Mesodermal cell (in vitro differentiated cells): ENCODE data around the gene REM2.

ENCODE experiments used
- H3K27ac ChIP-seq: 2 replicates; pipeline ENCODE4 v1.7.0; 2013; ENCODE audit warnings: mild to moderate bottlenecking, low read depth, low read length, moderate library complexity; ENCODE audit not compliant: severe bottlenecking
- H3K36me3 ChIP-seq: 2 replicates; pipeline ENCODE4 v1.7.1; 2013; ENCODE audit warnings: mild to moderate bottlenecking, low read length, moderate library complexity; ENCODE audit not compliant: control insufficient read depth, insufficient read depth
- H3K4me1 ChIP-seq: one replicate; pipeline ENCODE4 v1.7.1; 2013; ENCODE audit warnings: mild to moderate bottlenecking, low read length; ENCODE audit not compliant: insufficient read depth, control insufficient read depth, poor library complexity, severe bottlenecking
- H3K4me3 ChIP-seq: 2 replicates; pipeline ENCODE4 v1.7.0; 2013; ENCODE audit warnings: low read length, control low read depth, mild to moderate bottlenecking; ENCODE audit not compliant: insufficient read depth, poor library complexity, severe bottlenecking; ENCODE audit errors: extremely low read depth
- H3K9me3 ChIP-seq: 2 replicates; pipeline ENCODE4 v1.7.1; 2013; ENCODE audit warnings: mild to moderate bottlenecking, low read length, moderate library complexity; ENCODE audit not compliant: control insufficient read depth
- WGBS, 2 experiments: methylation state at CpG; one replicate each; pipeline ENCODE4 v1.1.5; 2013; ENCODE audit warnings: missing lambda C conversion rate in 2 of 2; ENCODE audit not compliant: insufficient coverage in 2 of 2; 5-methylcytosine and 5-hydroxymethylcytosine counted together

The REM2 gene

DNA sequence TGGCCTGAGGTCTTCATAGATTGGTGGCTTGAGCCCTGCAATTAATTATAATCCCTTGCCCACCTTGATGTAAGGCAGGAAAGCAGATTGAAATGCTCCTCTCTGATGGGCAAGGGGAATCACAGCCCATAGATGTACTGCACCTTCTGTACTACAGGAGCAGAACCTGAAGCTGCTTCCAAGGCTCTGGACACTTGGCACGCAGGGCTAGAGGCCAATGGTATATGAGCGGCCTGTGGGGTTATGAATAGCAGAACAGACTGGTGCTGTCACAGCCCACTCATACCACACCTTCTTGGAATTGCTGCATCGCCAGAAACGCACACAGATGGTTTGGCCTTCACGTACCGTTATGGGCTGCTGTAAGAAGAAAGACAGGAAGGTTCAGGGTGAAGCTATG lies 37.7 kb downstream of the REM2 start:
- WGBS, 2 experiments, result 93 to 100% methylated on average over 1 to 5 of the region's 6 CpGs
- H3K4me1 ChIP-seq, result peaks cover 9% of the 10 kb centered on the region
- H3K36me3 ChIP-seq, result peaks cover 73% of the 10 kb centered on the region
- no peak overlapping the region for H3K27ac ChIP-seq
- no peak overlapping the region for H3K4me3 ChIP-seq
- H3K9me3 ChIP-seq, result no peaks in the 10 kb centered on the region

DNA sequence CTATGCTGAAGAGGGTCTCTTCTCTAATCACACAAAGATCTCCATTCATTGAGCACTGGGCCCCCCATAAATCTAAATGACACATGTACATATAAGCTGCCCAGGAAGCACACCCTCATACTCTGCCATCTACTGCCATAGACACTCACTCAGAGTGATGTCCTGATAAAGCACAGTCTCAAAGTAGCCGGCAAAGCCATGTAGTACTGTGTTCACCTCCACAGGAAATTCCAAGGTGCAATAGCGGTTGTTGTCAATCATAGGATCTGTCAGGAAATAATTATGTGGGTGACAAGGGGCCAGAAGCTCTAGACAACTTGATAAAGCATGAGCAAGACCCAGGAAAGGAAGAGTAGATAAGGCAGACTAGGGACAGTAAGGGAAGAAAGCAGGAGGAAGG lies 39.3 kb downstream of the REM2 start:
- peaks cover 72% of the 10 kb centered on the region for H3K36me3 ChIP-seq

DNA sequence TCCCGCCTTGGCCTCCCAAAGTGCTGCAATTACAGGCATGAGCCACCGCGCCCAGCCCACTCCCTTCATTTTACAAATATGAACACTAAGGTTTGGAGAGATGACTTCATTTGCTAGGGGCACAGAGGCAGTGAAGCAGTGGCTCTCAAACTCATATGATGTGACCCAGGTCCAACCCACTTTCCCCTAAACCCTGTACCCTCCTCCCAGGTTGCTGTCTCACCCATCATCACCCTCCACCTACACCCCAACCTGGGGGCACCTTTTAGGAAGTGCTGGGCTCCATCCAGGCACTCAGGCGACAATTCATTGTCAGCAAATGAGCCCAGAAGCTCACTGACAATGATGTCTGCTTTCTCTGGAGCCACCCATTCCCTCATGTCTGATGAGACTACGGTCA lies 40.7 kb downstream of the REM2 start:
- Histone ChIP-seq H3K9me3 (no peaks in the 10 kb centered on the region), H3K36me3 (peaks cover 72% of the 10 kb centered on the region), H3K27ac (no peak overlapping the region), H3K4me1 (peaks cover 9% of the 10 kb centered on the region), H3K4me3 (no peak overlapping the region)
- 100% methylated on average over 1 of the region's 5 CpGs for WGBS, 2 experiments

More for the DNA sequence above, 39.3 kb downstream of the REM2 start:
- Histone ChIP-seq H3K9me3 (no peaks in the 10 kb centered on the region), H3K4me1 (peaks cover 9% of the 10 kb centered on the region), H3K4me3 (no peak overlapping the region), H3K27ac (no peak overlapping the region)
- WGBS, 2 experiments, result 95 to 100% methylated on average over 1 to 2 of the region's 2 CpGs

DNA sequence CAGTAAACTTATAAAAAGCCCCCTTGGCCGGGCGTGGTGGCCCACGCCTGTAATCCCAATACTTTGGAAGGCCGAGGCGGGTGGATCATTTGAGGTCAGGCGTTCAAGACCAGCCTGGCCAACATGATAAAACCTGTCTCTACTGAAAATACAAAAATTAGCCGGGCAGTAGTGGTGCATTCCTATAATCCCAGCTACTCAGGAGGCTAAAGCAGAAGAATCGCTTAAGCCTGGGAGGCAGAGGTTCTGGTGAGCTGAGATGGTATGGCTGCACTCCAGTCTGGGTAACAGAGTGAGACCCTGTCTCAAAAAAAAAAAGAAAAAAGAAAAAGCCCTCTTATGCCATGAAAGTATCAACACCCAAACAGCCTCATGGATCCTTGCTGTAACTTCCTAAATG lies 42.5 kb downstream of the REM2 start:
- no peak overlapping the region for H3K27ac ChIP-seq
- H3K9me3 ChIP-seq, result no peaks in the 10 kb centered on the region
- WGBS, 2 experiments, result 90 to 92% methylated on average over 7 of the region's 8 CpGs
- peaks cover 64% of the 10 kb centered on the region for H3K36me3 ChIP-seq
- no peak overlapping the region for H3K4me3 ChIP-seq
- peaks cover 9% of the 10 kb centered on the region for H3K4me1 ChIP-seq

DNA sequence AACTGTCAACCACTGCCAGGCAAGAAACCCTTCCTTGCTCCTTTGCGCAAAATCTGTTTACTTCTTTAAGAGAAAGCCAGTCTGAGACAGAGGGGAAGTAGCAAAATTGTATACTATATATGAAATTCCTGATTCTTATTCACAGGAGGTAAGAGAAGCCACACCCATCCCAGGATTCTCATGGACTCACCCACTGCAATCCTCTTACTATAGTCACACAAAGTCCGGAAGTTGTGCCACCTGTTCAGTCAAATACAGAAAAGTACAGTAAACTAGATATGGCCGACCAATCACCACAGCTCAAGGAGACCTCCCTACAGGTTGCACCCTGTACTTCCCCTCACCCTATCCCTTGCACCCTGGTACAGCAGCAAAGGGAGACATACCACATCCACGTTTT lies 43.3 kb downstream of the REM2 start:
- Histone ChIP-seq H3K36me3 (peaks cover 56% of the 10 kb centered on the region), H3K9me3 (no peaks in the 10 kb centered on the region), H3K27ac (no peak overlapping the region), H3K4me1 (peaks cover 9% of the 10 kb centered on the region), H3K4me3 (no peak overlapping the region)
- WGBS, 2 experiments, result 92 to 95% methylated on average over 2 of the region's 4 CpGs

DNA sequence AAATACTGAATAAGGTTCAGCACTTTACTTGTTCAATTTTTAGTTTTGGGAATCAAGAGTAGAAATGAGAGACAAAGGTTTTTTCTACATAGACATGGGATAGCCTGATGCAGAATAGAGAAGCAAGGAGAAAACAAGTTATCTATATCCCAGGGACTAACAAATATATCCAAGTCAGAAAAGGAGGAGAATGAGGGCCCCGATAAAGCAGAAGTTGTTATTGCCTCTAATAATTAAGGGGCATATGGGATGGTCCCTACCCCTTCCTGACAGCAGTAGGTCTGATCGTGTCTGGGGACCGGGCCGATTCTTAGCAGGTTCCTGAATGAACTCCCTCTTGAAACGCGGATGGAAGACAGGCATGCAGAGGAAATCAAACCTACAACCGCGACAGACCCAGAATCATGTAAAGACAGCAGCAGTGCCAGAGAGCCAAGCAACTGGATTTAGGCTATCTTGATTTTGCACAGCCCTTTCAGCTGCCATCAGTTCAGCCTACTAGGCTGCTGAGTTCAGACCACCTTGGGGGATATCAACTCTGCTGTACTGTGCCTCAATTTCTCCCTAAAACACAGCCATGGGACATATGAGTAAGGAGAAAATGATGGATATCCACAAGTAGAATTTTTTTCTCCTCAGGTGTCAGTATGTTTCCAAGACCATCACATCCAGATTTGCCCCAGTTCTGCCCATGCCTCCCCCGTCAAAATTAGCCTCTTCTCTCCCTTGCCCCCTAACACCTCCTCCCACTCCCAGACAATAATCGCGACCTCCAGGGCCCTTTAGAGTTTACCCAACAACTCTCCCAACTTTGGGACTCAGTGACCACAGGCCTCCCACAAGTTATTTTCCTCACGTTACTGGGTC lies 45.4 kb downstream of the REM2 start:
- H3K9me3 ChIP-seq, result no peaks in the 10 kb centered on the region
- H3K4me3 ChIP-seq, result peak overlapping the region; percentile 78
- H3K4me1 ChIP-seq, result peaks cover 3% of the 10 kb centered on the region
- peak overlapping the region; percentile 83 for H3K27ac ChIP-seq
- H3K36me3 ChIP-seq, result peaks cover 36% of the 10 kb centered on the region
- 18 to 30% methylated on average over 11 of the region's 12 CpGs for WGBS, 2 experiments

DNA sequence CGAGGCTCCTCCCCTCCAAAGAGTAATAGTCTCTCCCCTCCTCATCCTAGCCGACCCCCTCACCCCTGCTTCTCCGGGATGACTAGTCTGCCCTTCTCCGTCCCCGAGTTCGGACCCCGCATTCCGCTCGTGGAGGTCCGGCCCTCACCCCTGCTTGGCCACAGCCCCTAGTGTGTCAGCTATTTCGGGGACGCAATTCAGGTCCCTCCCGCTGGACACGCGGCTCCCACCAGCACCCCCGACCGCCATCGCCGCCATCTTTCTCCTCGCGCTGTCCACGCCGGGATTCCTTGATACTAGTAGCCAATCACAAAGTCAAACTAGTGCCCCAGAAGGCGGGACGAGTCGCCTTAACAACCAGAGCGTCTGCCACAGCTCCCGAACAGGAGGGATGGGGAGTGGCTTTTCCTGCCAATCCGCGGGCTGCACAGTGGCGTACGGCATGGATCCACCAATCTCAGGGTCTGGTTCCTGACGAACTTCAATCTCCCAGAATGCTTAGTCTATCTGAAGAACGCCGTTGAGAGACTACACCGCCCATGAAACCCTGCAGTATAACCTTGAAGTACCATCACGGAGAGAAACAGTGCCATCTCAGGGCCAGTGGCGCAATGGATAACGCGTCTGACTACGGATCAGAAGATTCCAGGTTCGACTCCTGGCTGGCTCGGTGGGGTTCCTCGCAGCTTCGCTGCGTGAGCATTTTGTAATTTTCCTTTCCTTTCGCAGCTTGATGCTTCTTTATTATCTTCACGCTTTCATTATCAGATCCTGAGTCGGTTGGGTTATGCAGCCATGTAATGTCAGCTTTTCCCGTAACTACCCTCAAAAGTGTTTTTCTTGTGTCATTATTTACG lies 46.3 kb downstream of the REM2 start, which contains the start of gene PRMT5:
Gene PRMT5 (minus strand): TSS at position 273 of the 857 bp plus-strand sequence. CDS start 15 bp downstream, at position 258.
- 0% methylated on average over 30 to 48 of the region's 51 CpGs for WGBS, 2 experiments
- peaks cover 3% of the 10 kb centered on the region for H3K4me1 ChIP-seq
- H3K27ac ChIP-seq, result peak within 1 kb of the TSS; percentile 83
- peaks cover 27% of the 10 kb centered on the region for H3K36me3 ChIP-seq
- no peaks in the 10 kb centered on the region for H3K9me3 ChIP-seq
- peak within 1 kb of the TSS; percentile 78 for H3K4me3 ChIP-seq

DNA sequence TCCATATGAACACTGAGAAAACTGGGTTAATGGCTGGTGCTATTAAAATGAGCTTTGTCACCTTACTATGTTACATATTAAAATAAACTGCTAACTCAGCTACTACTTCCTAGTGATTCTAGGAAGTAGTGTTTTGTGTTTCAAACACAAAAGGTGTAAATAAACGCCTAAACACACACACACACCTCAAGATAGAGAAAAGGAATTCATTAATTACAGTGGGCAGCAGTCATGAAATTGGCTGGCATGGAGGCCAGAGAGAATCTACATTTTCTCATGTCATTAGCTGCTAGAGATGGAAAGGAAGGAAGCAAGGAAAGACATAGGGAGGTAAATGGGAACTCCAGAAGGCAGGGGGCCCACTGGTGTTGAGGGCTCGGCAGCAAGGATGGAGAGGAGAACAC lies 46.9 kb downstream of the REM2 start:
- Histone ChIP-seq H3K4me3 (peak overlapping the region; percentile 44), H3K9me3 (no peaks in the 10 kb centered on the region), H3K36me3 (peaks cover 21% of the 10 kb centered on the region), H3K4me1 (peaks cover 3% of the 10 kb centered on the region), H3K27ac (peak overlapping the region; percentile 69)
- 25 to 27% methylated on average over 1 of the region's 2 CpGs for WGBS, 2 experiments

DNA sequence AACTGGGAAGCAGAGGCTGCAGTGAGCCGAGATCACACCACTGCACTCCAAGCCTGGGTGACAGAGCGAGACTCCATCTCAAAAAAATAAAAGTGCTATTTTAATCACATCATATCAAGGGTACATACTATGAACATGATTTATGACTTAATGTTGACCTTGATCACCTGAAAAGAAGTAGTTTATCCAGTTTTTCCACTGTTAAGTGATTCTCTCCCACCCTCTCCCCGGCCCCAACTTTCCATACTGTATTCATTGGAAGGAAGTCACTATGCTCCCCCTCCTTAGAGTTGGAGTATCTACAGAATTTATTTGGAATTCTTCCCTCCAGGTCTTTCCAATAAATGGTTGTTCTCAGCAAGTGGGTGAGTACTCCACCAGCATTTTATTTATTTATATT lies 49.1 kb downstream of the REM2 start:
- Histone ChIP-seq H3K9me3 (no peaks in the 10 kb centered on the region), H3K4me3 (no peak overlapping the region), H3K4me1 (peaks cover 3% of the 10 kb centered on the region), H3K36me3 (peaks cover 3% of the 10 kb centered on the region), H3K27ac (no peak overlapping the region)
- WGBS, 2 experiments, result 100% methylated on average over 2 of the region's 3 CpGs; no CpG with 5 or more reads in 1 of the 2 experiments

DNA sequence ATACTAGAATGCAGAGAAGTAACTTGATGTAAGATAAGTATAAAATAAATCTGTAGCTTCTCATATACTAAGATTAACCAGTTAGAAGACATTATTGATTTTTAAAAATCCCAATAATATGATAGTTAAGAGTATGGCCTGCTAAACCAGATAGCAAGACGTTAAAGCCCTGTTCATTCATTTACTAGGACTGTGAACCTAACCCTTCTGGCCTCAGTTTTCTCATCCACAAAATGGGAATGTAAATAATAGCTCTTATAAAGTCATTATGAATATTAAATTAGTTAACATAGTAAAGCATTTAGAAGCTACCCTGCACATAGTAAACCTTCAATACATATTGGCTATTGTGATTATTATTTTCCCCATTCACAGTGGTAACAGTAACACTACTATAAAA lies 52.1 kb downstream of the REM2 start:
- H3K4me1 ChIP-seq, result peaks cover 3% of the 10 kb centered on the region
- H3K9me3 ChIP-seq, result no peaks in the 10 kb centered on the region
- H3K4me3 ChIP-seq, result no peak overlapping the region
- H3K27ac ChIP-seq, result no peak overlapping the region
- WGBS, 2 experiments, result no CpG with 5 or more reads among the region's 1 CpG
- H3K36me3 ChIP-seq, result no peaks in the 10 kb centered on the region
